H1 (cell line): ENCODE data around the gene ZMIZ1. TPM values are rescaled to one million over a fixed set of nuclear protein-coding genes. Genes with fewer than 3 reads are reported as not detected.

Experiments
- CTCF ChIA-PET: fragments of 300-600 bp; sonication (Branson Sonifier 250); formaldehyde crosslinking; loops from one replicate; lab custom pipeline; 2021; ENCODE audit not compliant: partially characterized antibody; lab: Charles Lee
- POLR2A ChIA-PET: fragments of 300-600 bp; sonication (Branson Sonifier 250); formaldehyde crosslinking; loops from one replicate; lab custom pipeline; 2021; ENCODE audit warnings: inconsistent platforms; ENCODE audit not compliant: partially characterized antibody; lab: Charles Lee
- DNase-seq, 2 experiments: peaks; one replicate each; pipeline versions ENCODE4 v3.0.0 to v3.0.0-alpha.2; 2010 to 2022; ENCODE audit warnings: low spot score in 2 of 2, low read depth in 1 of 2, mixed read lengths in 1 of 2
- FAIRE-seq: peaks from 2 replicates; lab custom pipeline; 2011; peaks lifted over from hg19 to GRCh38; lab: Jason Lieb, UNC
- H2AFZ ChIP-seq: 2 replicates; pipeline ENCODE4 v1.8.1; 2012; ENCODE audit warnings: low read length, inconsistent platforms
- H2AK5ac ChIP-seq: 2 replicates; pipeline ENCODE4 v1.6.1; 2013; ENCODE audit warnings: low read depth, low read length
- H2BK120ac ChIP-seq: replicated peaks from 2 replicates; pipeline ENCODE3; 2013; ENCODE audit warnings: low read depth, low read length, inconsistent platforms
- H2BK12ac ChIP-seq: 2 replicates; pipeline ENCODE4 v1.6.1; 2013; ENCODE audit warnings: low read depth, low read length
- H2BK15ac ChIP-seq: 2 replicates; pipeline ENCODE4 v1.6.1; 2013; ENCODE audit warnings: low read length
- H2BK20ac ChIP-seq: 2 replicates; pipeline ENCODE4 v1.6.1; 2013; ENCODE audit warnings: low read length
- H2BK5ac ChIP-seq: 2 replicates; pipeline ENCODE4 v1.6.1; 2013; ENCODE audit warnings: low read depth, low read length
- H3K14ac ChIP-seq: 2 replicates; pipeline ENCODE4 v1.6.1; 2013; ENCODE audit warnings: inconsistent platforms; ENCODE audit not compliant: insufficient read length
- H3K18ac ChIP-seq: 2 replicates; pipeline ENCODE4 v1.6.1; 2013; ENCODE audit warnings: low read length; ENCODE audit errors: extremely low read depth
- H3K23ac ChIP-seq: 2 replicates; pipeline ENCODE4 v1.6.1; 2013; ENCODE audit warnings: inconsistent platforms; ENCODE audit not compliant: insufficient read length
- H3K23me2 ChIP-seq: 2 replicates; pipeline ENCODE4 v1.6.1; 2013; ENCODE audit warnings: low read depth, low read length
- H3K27ac ChIP-seq: 2 replicates; pipeline ENCODE4 v1.6.1; 2011; ENCODE audit warnings: low read depth, low read length, inconsistent platforms
- H3K27me3 ChIP-seq, 4 experiments: replicated peaks in 1 of 4; 1 replicate in 1 of 4; 2 replicates in 3 of 4; pipeline versions ENCODE4 v1.6.1 to v1.8.1; 2011 to 2013; ENCODE audit warnings: low read length in 3 of 4, mild to moderate bottlenecking in 3 of 4, inconsistent platforms in 2 of 4, mixed read lengths in 2 of 4, moderate library complexity in 1 of 4; ENCODE audit not compliant: control insufficient read depth in 3 of 4, insufficient read depth in 3 of 4; ENCODE audit errors: extremely low read depth in 1 of 4
- H3K36me3 ChIP-seq, 4 experiments: 2 replicates each; pipeline versions ENCODE4 v1.6.1 to v1.8.1; 2011 to 2013; ENCODE audit warnings: mild to moderate bottlenecking in 4 of 4, low read length in 3 of 4, moderate library complexity in 2 of 4, control low read depth in 1 of 4, inconsistent platforms in 1 of 4; ENCODE audit not compliant: insufficient read depth in 4 of 4, control insufficient read depth in 2 of 4
- H3K4ac ChIP-seq: replicated peaks from 2 replicates; pipeline ENCODE3; 2013; ENCODE audit warnings: low read length, low read depth, mixed read lengths, inconsistent platforms; ENCODE audit not compliant: insufficient read length
- H3K4me1 ChIP-seq, 4 experiments: replicated peaks in 1 of 4; 1 replicate in 1 of 4; 2 replicates in 3 of 4; pipeline versions ENCODE4 v1.6.1 to v1.8.1; 2011 to 2013; ENCODE audit warnings: low read length in 3 of 4, inconsistent platforms in 2 of 4, mixed read lengths in 1 of 4; ENCODE audit not compliant: insufficient read depth in 4 of 4, control insufficient read depth in 3 of 4
- H3K4me2 ChIP-seq, 2 experiments: 2 replicates each; pipeline versions ENCODE4 v1.6.1 to v1.8.1; 2011 to 2013; ENCODE audit warnings: low read depth in 2 of 2, low read length in 2 of 2, control low read depth in 1 of 2, inconsistent platforms in 1 of 2, mild to moderate bottlenecking in 1 of 2; ENCODE audit not compliant: insufficient read depth in 1 of 2
- H3K4me3 ChIP-seq, 4 experiments: fragments of 200-600, 300-600 bp in 1 of 4; sonication (generic), shearing (Covaris generic), sonication (Bioruptor Twin) in 1 of 4; 2 replicates each; pipeline versions ENCODE4 v1.5.1 to v1.8.1; 2011 to 2016; ENCODE audit warnings: low read length in 4 of 4, low read depth in 3 of 4, control low read depth in 2 of 4, inconsistent platforms in 2 of 4, mild to moderate bottlenecking in 2 of 4, mixed read lengths in 1 of 4, moderate library complexity in 1 of 4; ENCODE audit not compliant: insufficient read depth in 2 of 4; ENCODE audit errors: extremely low read depth in 1 of 4
- H3K56ac ChIP-seq: replicated peaks from 2 replicates; pipeline ENCODE3; 2013; ENCODE audit warnings: low read depth, mild to moderate bottlenecking, mixed read lengths, low read length, inconsistent platforms; ENCODE audit not compliant: insufficient read length
- H3K79me1 ChIP-seq: 2 replicates; pipeline ENCODE4 v1.6.1; 2013; ENCODE audit warnings: low read depth, low read length, control low read depth
- H3K79me2 ChIP-seq, 2 experiments: 2 replicates each; pipeline versions ENCODE4 v1.6.1 to v1.8.1; 2012 to 2013; ENCODE audit warnings: low read length in 2 of 2, mild to moderate bottlenecking in 2 of 2, inconsistent platforms in 1 of 2; ENCODE audit not compliant: insufficient read depth in 2 of 2, control insufficient read depth in 1 of 2
- H3K9ac ChIP-seq, 4 experiments: replicated peaks in 1 of 4; 1 replicate in 1 of 4; 2 replicates in 3 of 4; pipeline versions ENCODE4 v1.6.1 to v1.8.1; 2011 to 2013; ENCODE audit warnings: low read depth in 3 of 4, low read length in 3 of 4, control low read depth in 2 of 4, mild to moderate bottlenecking in 2 of 4, moderate library complexity in 2 of 4, inconsistent platforms in 1 of 4; ENCODE audit errors: extremely low read depth in 1 of 4
- H3K9me3 ChIP-seq, 2 experiments: 2 replicates each; pipeline versions ENCODE4 v1.6.1 to v1.8.1; 2012 to 2013; ENCODE audit warnings: mild to moderate bottlenecking in 2 of 2, moderate library complexity in 2 of 2, control low read depth in 1 of 2, inconsistent platforms in 1 of 2, low read depth in 1 of 2, low read length in 1 of 2, mixed read lengths in 1 of 2; ENCODE audit not compliant: insufficient read depth in 2 of 2
- H4K20me1 ChIP-seq, 2 experiments: replicated peaks in 1 of 2; 2 replicates each; pipeline versions ENCODE3 to v1.8.1; 2011 to 2013; ENCODE audit warnings: inconsistent platforms in 2 of 2, low read length in 2 of 2, mild to moderate bottlenecking in 1 of 2; ENCODE audit not compliant: insufficient read depth in 2 of 2, control insufficient read depth in 1 of 2
- H4K5ac ChIP-seq: 2 replicates; pipeline ENCODE4 v1.6.1; 2013; ENCODE audit warnings: low read length, low read depth, mixed read lengths, inconsistent platforms; ENCODE audit not compliant: insufficient read length
- H4K8ac ChIP-seq: 2 replicates; pipeline ENCODE4 v1.8.0; 2013; ENCODE audit warnings: mild to moderate bottlenecking, moderate library complexity, low read length, inconsistent platforms; ENCODE audit not compliant: insufficient read depth; ENCODE audit errors: extremely low read depth
- H4K91ac ChIP-seq: replicated peaks from 2 replicates; pipeline ENCODE3; 2013; ENCODE audit warnings: low read length, mixed read lengths, inconsistent platforms; ENCODE audit not compliant: insufficient read length
- RFX5 ChIP-seq: IDR thresholded peaks from 2 replicates; pipeline ENCODE4 v1.6.1; 2011; ENCODE audit warnings: low read depth, low read length, improper control_type of control experiment, borderline replicate concordance
- WGBS, 2 experiments: shearing (Covaris generic) in 1 of 2; methylation state at CpG; one replicate each; pipeline versions ENCODE4 v1.1.6 to v1.1.7; 2013 to 2015; ENCODE audit warnings: low lambda C conversion rate in 2 of 2, mixed read lengths in 2 of 2, inconsistent platforms in 1 of 2, low coverage in 1 of 2, missing lambda C conversion rate in 1 of 2; ENCODE audit not compliant: insufficient replicate concordance in 2 of 2, insufficient coverage in 1 of 2, insufficient read length in 1 of 2; ENCODE audit errors: extremely low coverage in 1 of 2, missing lambda C conversion rate in 1 of 2; 5-methylcytosine and 5-hydroxymethylcytosine counted together
- polyA plus RNA-seq, 7 experiments: library from polyadenylated mRNA; depleted of rRNA in 3 of 7; stranded (reverse) in 5 of 7; unstranded in 2 of 7; fragments of >200 nt in 5 of 7; fragments of 200-250 nt in 2 of 7; gene quantifications; 1 replicate in 5 of 7; 2 replicates in 1 of 7; 4 replicates in 1 of 7; pipeline versions ENCODE4 v1.2.1 to v1.2.3, GENCODE V29; 2011 to 2013; ENCODE audit warnings: missing spikeins in 2 of 7, mixed read lengths in 2 of 7
- total RNA-seq: library from RNA; stranded (reverse); fragmentation: NEBNext Ultra II Directional; extraction: Animal tissue kit (Norgen Biotek cat#: 25700); gene quantifications from 2 replicates; pipeline ENCODE4 v1.2.1, GENCODE V29; 2021

Gene ZMIZ1
- total and polyA plus RNA-seq, 2 of the 8 experiments (the other 6 are each of a cell fraction or from before 2014, with no cell fraction given), result 8.1 to 28.0 TPM

DNA sequence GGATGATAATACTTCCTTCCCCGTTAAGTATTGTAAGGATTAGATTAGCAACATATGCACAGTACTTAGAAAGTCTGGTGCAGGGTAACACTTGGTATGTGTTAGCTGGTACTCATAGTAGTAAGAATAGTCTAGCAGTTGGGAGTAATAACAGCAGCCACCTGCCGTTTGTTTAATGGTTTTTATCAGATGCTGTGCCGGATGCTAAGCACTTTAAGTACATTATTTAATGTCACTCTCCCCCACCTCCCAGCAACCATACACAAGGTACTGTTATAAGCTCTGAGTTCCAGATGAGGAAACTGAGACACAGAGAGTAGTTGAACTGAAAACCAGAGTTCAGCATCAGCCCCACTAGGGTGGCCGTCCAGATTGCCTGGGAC is 60.1 kb downstream of the ZMIZ1 start:
- H3K4me3 ChIP-seq, result no peak overlapping the region
- no peak overlapping the region for H3K14ac ChIP-seq
- H2AK5ac ChIP-seq, result no peak overlapping the region
- H2BK5ac ChIP-seq, result peak overlapping the region; percentile 54; the same call in 1 of the 2 replicates
- DNase-seq, result no peak
- peak overlapping the region; percentile 36 for H2BK120ac ChIP-seq
- FAIRE-seq, result no peak
- WGBS, 2 experiments, result 79% methylated on average over 4 of the region's 4 CpGs; no CpG with 5 or more reads in 1 of the 2 experiments
- H3K4me2 ChIP-seq, result peak overlapping the region; percentile 46 to 67
- no peak overlapping the region for H3K23ac ChIP-seq
- H3K9ac ChIP-seq, result no peak overlapping the region
- no peak overlapping the region for H2AFZ ChIP-seq
- no peak overlapping the region for H4K5ac ChIP-seq
- H3K4me1 ChIP-seq, result peaks cover 35 to 75% (median 49%) of the 10 kb centered on the region in 4 experiments
- H3K4ac ChIP-seq, result no peak overlapping the region
- no peak overlapping the region for H2BK12ac ChIP-seq
- H4K91ac ChIP-seq, result peak overlapping the region; percentile 39
- no peak overlapping the region for H2BK15ac ChIP-seq
- peaks cover 0 to 25% of the 10 kb centered on the region in 2 experiments; a peak in 1 of 4 replicates for H3K79me2 ChIP-seq
- no peak overlapping the region for H3K56ac ChIP-seq
- no peaks in the 10 kb centered on the region for H3K23me2 ChIP-seq
- CTCF ChIA-PET, result interaction anchor here (1.0 to 8.0 kb wide), 6 partner anchors 10 to 66 kb away, joined by 3 to 56 read pairs (median 8); no protein-coding TSS in a partner anchor
- H3K9me3 ChIP-seq, result no peaks in the 10 kb centered on the region
- no peak for TF ChIP-seq RFX5
- no peak overlapping the region for H4K8ac ChIP-seq
- H3K79me1 ChIP-seq, result peaks cover 14% of the 10 kb centered on the region; the same call in 1 of the 2 replicates
- H3K27ac ChIP-seq, result no peak overlapping the region; the same call in 1 of the 2 replicates
- H2BK20ac ChIP-seq, result no peak overlapping the region
- peaks cover 2 to 8% of the 10 kb centered on the region in 2 experiments for H4K20me1 ChIP-seq
- H3K27me3 ChIP-seq, result no peaks in the 10 kb centered on the region
- POLR2A ChIA-PET, result interaction anchor here (0.9 to 3.2 kb wide), 3 partner anchors 10 to 28 kb away, joined by 5 to 16 read pairs (median 6); no protein-coding TSS in a partner anchor
- H3K36me3 ChIP-seq, result peaks cover 0 to 4% (median 0%) of the 10 kb centered on the region in 4 experiments; a peak in 2 of 8 replicates
- H3K18ac ChIP-seq, result peak overlapping the region; percentile 80; the same call in 1 of the 2 replicates
